ENCODE data around the gene FBXW2.

DNA sequence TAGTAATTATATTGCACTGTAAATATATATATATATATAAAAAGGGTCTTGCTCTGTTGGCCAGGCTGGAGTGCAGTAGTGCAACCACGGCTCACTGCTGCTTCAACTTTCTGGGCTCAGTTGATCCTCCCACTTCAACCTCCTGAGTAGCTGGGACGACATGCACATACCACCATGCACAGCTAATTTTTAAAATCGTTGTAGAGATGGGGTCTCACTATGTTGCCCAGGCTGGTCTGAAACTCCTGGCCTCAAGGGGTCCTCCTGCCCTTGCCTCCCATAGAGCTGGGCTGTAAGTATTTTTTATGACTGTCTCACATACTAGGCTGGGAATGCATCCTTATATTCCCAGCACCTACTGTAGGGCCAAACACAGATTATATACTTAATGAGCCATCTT lies 37.6 kb upstream of the FBXW2 start:
- no peak for TF ChIP-seq POLR2A (IDR thresholded peaks at IDR 0.05)
- TF ChIP-seq, protein P1, sequence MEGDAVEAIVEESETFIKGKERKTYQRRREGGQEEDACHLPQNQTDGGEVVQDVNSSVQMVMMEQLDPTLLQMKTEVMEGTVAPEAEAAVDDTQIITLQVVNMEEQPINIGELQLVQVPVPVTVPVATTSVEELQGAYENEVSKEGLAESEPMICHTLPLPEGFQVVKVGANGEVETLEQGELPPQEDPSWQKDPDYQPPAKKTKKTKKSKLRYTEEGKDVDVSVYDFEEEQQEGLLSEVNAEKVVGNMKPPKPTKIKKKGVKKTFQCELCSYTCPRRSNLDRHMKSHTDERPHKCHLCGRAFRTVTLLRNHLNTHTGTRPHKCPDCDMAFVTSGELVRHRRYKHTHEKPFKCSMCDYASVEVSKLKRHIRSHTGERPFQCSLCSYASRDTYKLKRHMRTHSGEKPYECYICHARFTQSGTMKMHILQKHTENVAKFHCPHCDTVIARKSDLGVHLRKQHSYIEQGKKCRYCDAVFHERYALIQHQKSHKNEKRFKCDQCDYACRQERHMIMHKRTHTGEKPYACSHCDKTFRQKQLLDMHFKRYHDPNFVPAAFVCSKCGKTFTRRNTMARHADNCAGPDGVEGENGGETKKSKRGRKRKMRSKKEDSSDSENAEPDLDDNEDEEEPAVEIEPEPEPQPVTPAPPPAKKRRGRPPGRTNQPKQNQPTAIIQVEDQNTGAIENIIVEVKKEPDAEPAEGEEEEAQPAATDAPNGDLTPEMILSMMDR (IDR thresholded peaks at IDR 0.05): no peak
